Astrocyte of the spinal cord (primary cell): Measurements from ENCODE around the gene BTBD8.
A peak's percentile ranks its signal among the peaks of the same experiment; 100 is the strongest.

Experiments
- DNase-seq: peaks from one replicate; pipeline ENCODE4 v3.0.0; 2011; ENCODE audit warnings: low read depth, low spot score
- H3K4me3 ChIP-seq: 2 replicates; pipeline ENCODE4 v1.5.1; 2011; ENCODE audit warnings: low read depth, mild to moderate bottlenecking, low read length, moderate library complexity
- in situ Hi-C: cut with HindIII; loops from 2 replicates; pipeline ENCODE4 v1.10.0; 2017; ENCODE audit warnings: low sequenced_read_pairs
- TF ChIP-seq, protein P1 (sequence below): IDR thresholded peaks from 2 replicates; pipeline ENCODE4 v1.5.1; 2012; ENCODE audit warnings: low read depth, mild to moderate bottlenecking, low read length, inconsistent platforms

The BTBD8 gene

DNA sequence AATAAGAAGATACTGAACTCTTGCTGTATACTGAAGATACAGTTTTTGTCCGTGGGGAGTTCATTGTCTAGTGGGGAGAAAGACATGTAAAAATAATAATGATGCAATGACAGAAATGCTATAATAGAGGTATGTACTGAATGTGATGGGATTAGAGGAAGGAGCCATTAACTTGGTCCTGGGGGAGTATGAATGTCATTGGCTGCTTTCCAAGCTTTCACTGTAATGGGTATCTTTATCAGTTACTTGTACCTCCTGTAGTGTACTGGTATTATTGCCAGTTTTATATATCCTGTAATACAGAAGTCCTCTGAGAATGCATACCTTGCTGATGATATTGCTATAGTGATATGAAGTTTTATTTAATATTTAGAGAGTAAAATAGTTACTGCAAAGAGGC lies 7.4 kb downstream of the BTBD8 start:
- in situ Hi-C loops = no loop called here
- TF ChIP-seq, protein P1, sequence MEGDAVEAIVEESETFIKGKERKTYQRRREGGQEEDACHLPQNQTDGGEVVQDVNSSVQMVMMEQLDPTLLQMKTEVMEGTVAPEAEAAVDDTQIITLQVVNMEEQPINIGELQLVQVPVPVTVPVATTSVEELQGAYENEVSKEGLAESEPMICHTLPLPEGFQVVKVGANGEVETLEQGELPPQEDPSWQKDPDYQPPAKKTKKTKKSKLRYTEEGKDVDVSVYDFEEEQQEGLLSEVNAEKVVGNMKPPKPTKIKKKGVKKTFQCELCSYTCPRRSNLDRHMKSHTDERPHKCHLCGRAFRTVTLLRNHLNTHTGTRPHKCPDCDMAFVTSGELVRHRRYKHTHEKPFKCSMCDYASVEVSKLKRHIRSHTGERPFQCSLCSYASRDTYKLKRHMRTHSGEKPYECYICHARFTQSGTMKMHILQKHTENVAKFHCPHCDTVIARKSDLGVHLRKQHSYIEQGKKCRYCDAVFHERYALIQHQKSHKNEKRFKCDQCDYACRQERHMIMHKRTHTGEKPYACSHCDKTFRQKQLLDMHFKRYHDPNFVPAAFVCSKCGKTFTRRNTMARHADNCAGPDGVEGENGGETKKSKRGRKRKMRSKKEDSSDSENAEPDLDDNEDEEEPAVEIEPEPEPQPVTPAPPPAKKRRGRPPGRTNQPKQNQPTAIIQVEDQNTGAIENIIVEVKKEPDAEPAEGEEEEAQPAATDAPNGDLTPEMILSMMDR = no peak
- peak; percentile 52 for DNase-seq
- no peak overlapping the region for H3K4me3 ChIP-seq

DNA sequence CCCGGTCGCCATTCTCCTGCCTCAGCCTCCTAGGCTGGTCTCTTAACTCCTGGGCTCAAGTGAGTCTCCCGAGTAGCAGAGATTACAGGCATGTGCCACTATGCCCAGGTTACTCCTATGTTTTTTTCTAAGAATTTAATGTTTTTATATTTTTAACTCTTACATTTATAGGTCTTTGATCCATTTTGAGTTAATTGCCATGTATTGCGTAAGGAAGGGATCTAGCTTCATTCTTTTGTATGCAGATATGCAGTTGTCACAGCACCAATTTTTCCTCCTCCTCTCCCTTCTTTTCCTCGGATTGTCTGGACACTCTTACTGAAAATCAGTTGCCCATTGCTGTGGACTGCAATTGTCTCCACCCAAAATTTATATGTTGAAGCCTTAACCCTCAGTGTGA lies 11.5 kb downstream of the BTBD8 start:
- DNase-seq = no peak
- no peak overlapping the region for H3K4me3 ChIP-seq
- TF ChIP-seq, protein P1 = no peak
- in situ Hi-C loops = no loop called here

DNA sequence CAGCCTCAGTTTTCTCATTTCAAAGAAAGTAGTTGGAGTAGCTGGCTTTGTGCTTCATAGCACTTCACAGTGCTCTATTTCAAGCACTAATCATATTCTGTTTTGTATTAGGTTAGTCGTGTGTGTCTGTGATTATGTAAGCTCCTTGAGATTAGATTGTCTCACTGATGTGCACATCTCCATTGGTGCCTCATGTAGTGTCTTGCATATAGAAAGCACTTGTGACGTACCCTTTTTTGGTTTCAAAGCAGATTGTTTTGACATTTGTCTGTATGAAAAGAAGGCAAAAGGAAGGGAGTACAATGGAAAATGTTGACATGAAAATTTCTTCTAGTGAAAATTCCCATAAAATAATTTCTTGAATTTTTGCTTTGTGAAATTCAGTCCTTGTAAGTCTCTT lies 13.9 kb downstream of the BTBD8 start:
- no peak overlapping the region for H3K4me3 ChIP-seq
- TF ChIP-seq, protein P1 = no peak
- DNase-seq = no peak
- in situ Hi-C loops = no loop called here

DNA sequence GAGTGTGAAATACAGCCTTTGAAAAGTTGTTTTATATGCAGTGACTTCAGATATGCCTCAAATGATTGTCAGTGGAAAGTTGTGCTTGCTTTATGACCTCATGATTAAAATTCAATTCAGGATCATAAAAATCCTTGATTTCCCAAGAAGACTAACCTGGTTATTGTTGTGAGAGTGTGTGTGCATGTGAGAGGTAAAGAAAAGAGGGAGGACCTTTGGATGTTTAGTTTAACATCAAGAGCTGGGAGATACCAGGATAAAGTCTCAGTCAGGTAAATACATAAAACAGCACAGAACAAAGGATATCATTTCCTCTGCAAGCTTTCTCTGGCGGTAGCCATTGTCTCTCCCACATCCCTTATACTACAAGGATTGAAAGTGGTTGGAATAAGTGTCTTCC lies 14.4 kb downstream of the BTBD8 start:
- in situ Hi-C loops = no loop called here
- TF ChIP-seq, protein P1 = no peak
- H3K4me3 ChIP-seq = no peak overlapping the region
- DNase-seq = no peak

DNA sequence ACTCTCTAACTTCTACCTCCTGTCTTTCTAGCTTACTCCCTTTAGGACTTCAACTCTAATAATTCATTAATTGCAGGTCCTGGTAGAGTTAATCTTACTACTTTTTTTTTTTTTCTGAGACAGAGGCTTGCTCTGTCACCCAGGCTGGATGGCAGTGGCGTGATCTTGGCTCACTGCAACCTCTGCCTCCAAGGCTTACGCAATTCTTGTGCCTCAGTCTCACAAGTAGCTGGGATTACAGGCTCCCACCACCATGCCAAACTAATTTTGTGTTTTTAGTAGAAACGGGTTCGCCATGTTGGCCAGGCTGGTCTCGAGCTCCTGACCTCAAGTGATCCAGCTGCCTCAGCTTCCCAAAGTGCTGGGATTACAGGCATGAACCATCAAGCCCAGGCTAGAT lies 15.7 kb downstream of the BTBD8 start:
- in situ Hi-C loops = no loop called here
- DNase-seq = no peak
- no peak overlapping the region for H3K4me3 ChIP-seq
- TF ChIP-seq, protein P1 = no peak

DNA sequence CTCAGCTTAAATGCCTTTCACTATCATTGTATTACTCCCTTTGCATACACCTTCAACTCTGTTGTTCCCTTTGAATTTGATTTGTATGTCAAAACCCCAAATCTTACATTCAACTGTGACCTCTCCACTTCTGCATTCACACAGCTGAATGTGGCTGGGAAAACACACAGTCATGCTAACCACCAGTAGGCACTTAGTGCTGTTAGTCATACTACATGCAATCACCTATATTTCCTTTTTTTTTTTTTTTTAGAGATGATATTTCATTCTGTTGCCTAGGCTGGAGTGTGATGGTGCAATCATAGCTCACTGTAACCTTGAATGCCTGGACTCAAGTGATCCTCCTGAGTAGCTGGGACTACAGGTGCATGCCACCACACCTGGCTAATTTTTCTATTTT lies 16.2 kb downstream of the BTBD8 start:
- DNase-seq = no peak
- no peak overlapping the region for H3K4me3 ChIP-seq
- TF ChIP-seq, protein P1 = no peak
- in situ Hi-C loops = no loop called here

DNA sequence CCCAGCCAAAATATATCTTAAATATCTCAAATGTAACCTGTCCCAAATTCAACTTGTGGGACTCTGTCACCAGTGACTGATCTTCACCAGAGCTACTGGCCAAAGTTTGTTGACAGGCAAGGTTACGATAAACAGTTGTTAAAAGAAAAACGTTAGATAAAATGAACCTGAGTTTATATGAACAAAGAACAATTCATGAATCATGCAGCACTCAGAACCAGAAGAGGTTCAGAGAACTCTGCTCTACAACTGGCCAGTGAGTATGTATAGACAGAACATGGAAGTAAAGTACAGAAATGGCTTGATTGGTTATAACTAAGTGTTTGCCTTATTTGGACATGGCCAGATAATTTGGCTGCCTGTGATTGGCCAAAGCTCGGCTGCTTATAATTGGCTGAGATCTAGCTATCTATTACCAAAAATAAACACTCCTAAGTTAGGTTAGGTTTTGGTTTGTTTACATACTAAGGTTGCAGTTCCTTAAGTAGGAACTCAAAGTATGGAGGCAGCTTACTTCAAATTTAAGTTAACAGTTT lies 25.5 kb downstream of the BTBD8 start:
- TF ChIP-seq, protein P1 = no peak
- no peak for DNase-seq
- H3K4me3 ChIP-seq = no peak overlapping the region
- in situ Hi-C loops = no loop called here
